Measurements from ENCODE around the gene COL8A1.

Gene COL8A1

DNA sequence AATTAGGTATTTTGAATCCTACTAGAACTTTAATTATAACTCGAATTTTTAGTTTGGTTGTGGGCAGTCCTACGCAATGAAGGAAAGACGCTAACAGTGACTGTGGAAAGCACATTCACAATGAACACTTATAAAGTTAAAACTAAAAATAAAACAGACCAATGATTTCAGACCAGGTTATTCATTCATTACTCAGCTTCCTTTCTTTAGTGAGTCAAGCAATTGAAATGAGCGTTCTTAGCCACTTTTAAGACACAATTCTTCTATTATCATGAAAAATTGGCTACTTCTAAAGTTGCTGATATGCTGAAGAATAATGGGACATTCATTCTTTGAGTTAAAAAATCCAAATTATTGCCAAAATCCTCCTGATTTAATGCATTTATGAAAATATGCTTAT, 113.3 kb downstream of the COL8A1 start:
- H3K9me2 ChIP-seq (replicated peaks; ENCODE audit: insufficient read depth, low read length), result no peaks in the 10 kb centered on the region
- no peak for DNase-seq
- no peaks in the 10 kb centered on the region for H3K36me3 ChIP-seq (replicated peaks; ENCODE audit: insufficient read depth, low read length)
- H3K4me3 ChIP-seq (ENCODE audit: low read length), result no peak overlapping the region
- no peaks in the 10 kb centered on the region for H4K20me1 ChIP-seq (ENCODE audit: insufficient read depth, low read length)
- no peaks in the 10 kb centered on the region for H3K9me3 ChIP-seq (replicated peaks; ENCODE audit: insufficient read depth, low read length)
- H3K27me3 ChIP-seq (replicated peaks; ENCODE audit: insufficient read depth, low read length), result no peaks in the 10 kb centered on the region
- no peak overlapping the region for H3K4me2 ChIP-seq (ENCODE audit: low read depth, low read length)
- H3F3A ChIP-seq (ENCODE audit: insufficient read depth, low read length), result no peaks in the 10 kb centered on the region
- no peak overlapping the region for H3K27ac ChIP-seq (ENCODE audit: low read length)
- no peak overlapping the region for H2AFZ ChIP-seq (ENCODE audit: low read length)
- no peaks in the 10 kb centered on the region for H3K4me1 ChIP-seq (ENCODE audit: low read length)
- no peak for TF ChIP-seq EZH2 (optimal IDR thresholded peaks at IDR 0.05; ENCODE audit: low read depth, low read length)
- TF ChIP-seq, protein P1, sequence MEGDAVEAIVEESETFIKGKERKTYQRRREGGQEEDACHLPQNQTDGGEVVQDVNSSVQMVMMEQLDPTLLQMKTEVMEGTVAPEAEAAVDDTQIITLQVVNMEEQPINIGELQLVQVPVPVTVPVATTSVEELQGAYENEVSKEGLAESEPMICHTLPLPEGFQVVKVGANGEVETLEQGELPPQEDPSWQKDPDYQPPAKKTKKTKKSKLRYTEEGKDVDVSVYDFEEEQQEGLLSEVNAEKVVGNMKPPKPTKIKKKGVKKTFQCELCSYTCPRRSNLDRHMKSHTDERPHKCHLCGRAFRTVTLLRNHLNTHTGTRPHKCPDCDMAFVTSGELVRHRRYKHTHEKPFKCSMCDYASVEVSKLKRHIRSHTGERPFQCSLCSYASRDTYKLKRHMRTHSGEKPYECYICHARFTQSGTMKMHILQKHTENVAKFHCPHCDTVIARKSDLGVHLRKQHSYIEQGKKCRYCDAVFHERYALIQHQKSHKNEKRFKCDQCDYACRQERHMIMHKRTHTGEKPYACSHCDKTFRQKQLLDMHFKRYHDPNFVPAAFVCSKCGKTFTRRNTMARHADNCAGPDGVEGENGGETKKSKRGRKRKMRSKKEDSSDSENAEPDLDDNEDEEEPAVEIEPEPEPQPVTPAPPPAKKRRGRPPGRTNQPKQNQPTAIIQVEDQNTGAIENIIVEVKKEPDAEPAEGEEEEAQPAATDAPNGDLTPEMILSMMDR (IDR thresholded peaks at IDR 0.05; ENCODE audit: low read length), result no peak
- no peak for TF ChIP-seq EZH2phosphoT487 (IDR thresholded peaks at IDR 0.05; ENCODE audit: low read length)
- H3K79me2 ChIP-seq (ENCODE audit: low read length), result no peaks in the 10 kb centered on the region
- H3K9ac ChIP-seq (ENCODE audit: low read length), result no peak overlapping the region

DNA sequence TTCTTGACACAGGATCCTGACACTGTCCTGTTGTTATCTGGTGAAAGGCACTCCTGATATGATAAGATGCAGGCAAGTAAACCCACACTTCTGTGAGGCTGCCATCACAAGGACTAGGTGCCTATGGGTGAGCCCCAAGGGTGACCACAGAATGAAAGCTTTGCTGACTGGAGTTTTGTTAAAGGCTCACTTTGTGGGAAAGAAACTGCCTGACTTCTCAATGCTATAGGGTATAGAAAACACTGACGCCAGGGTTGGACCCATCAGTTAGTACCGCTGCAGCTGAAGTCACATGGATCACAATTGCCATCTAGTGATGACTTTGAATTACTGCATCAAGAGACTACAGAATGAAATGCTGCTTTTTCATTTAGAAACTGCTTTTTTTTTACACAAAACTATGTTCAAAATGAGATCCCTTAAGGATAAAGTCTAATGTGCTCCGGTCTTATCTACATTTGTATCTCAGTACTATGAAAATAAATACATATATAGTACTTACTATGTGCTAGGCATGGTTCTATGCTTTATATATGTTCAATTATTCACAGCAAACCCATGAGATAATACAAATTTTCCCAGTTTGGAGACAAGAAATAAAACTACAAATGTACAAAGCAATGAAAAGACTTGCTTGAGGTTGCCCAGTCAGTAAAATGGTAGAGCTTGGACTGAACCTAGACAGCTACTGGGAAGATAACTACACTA, 115.0 kb downstream of the COL8A1 start:
- no peaks in the 10 kb centered on the region for H3K36me3 ChIP-seq (replicated peaks; ENCODE audit: insufficient read depth, low read length)
- no peaks in the 10 kb centered on the region for H3K9me3 ChIP-seq (replicated peaks; ENCODE audit: insufficient read depth, low read length)
- DNase-seq, result peak; percentile 68
- H3K4me2 ChIP-seq (ENCODE audit: low read depth, low read length), result no peak overlapping the region
- peak overlapping the region; percentile 35 for H2AFZ ChIP-seq (ENCODE audit: low read length)
- no peak for TF ChIP-seq EZH2phosphoT487 (IDR thresholded peaks at IDR 0.05; ENCODE audit: low read length)
- TF ChIP-seq, protein P1 (IDR thresholded peaks at IDR 0.05; ENCODE audit: low read length), result peak; percentile 84
- H3K79me2 ChIP-seq (ENCODE audit: low read length), result no peaks in the 10 kb centered on the region
- no peaks in the 10 kb centered on the region for H3K4me1 ChIP-seq (ENCODE audit: low read length)
- no peak overlapping the region for H3K27ac ChIP-seq (ENCODE audit: low read length)
- no peak overlapping the region for H3K9ac ChIP-seq (ENCODE audit: low read length)
- H3K4me3 ChIP-seq (ENCODE audit: low read length), result no peak overlapping the region
- no peaks in the 10 kb centered on the region for H3F3A ChIP-seq (ENCODE audit: insufficient read depth, low read length)
- H4K20me1 ChIP-seq (ENCODE audit: insufficient read depth, low read length), result no peaks in the 10 kb centered on the region
- no peaks in the 10 kb centered on the region for H3K9me2 ChIP-seq (replicated peaks; ENCODE audit: insufficient read depth, low read length)
- no peaks in the 10 kb centered on the region for H3K27me3 ChIP-seq (replicated peaks; ENCODE audit: insufficient read depth, low read length)

DNA sequence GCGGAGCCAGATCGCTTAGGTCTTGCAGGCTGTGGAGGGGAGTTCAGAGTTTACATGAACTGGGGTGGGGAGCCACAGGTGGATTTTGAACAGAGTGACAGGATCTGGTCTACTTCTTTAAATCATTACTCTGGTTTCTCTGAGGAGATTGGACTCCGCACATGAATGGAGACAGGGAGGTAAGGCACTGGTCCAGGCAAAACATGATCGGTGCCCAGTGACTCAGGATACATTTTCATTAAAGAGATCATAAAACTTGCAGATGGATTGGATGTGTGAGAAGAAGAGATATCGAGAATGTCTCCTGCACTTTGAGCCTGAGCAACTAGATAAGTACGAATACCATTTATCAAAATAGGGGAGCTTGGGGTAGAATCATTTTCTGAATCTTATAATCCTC, 117.4 kb downstream of the COL8A1 start:
- no peaks in the 10 kb centered on the region for H3K9me3 ChIP-seq (replicated peaks; ENCODE audit: insufficient read depth, low read length)

More for the DNA sequence above, 117.4 kb downstream of the COL8A1 start:
- no peaks in the 10 kb centered on the region for H3K4me1 ChIP-seq (ENCODE audit: low read length)
- no peak overlapping the region for H3K4me3 ChIP-seq (ENCODE audit: low read length)
- no peaks in the 10 kb centered on the region for H3K36me3 ChIP-seq (replicated peaks; ENCODE audit: insufficient read depth, low read length)
- DNase-seq, result no peak
- no peak overlapping the region for H2AFZ ChIP-seq (ENCODE audit: low read length)
- no peaks in the 10 kb centered on the region for H3F3A ChIP-seq (ENCODE audit: insufficient read depth, low read length)
- H3K27ac ChIP-seq (ENCODE audit: low read length), result no peak overlapping the region
- no peaks in the 10 kb centered on the region for H3K79me2 ChIP-seq (ENCODE audit: low read length)
- H4K20me1 ChIP-seq (ENCODE audit: insufficient read depth, low read length), result no peaks in the 10 kb centered on the region
- no peak overlapping the region for H3K4me2 ChIP-seq (ENCODE audit: low read depth, low read length)
- TF ChIP-seq, protein P1 (IDR thresholded peaks at IDR 0.05; ENCODE audit: low read length), result no peak
- no peak for TF ChIP-seq EZH2phosphoT487 (IDR thresholded peaks at IDR 0.05; ENCODE audit: low read length)
- no peak for TF ChIP-seq EZH2 (optimal IDR thresholded peaks at IDR 0.05; ENCODE audit: low read depth, low read length)
- no peaks in the 10 kb centered on the region for H3K9me2 ChIP-seq (replicated peaks; ENCODE audit: insufficient read depth, low read length)
- H3K9ac ChIP-seq (ENCODE audit: low read length), result no peak overlapping the region
- no peaks in the 10 kb centered on the region for H3K27me3 ChIP-seq (replicated peaks; ENCODE audit: insufficient read depth, low read length)
